Osteocyte (in vitro differentiated cells): ENCODE data around the gene SH3GL3. TPM values are rescaled to one million over a fixed set of nuclear protein-coding genes. Genes with fewer than 3 reads are reported as not detected.
A peak's percentile ranks its signal among the peaks of the same experiment; 100 is the strongest.

ENCODE experiments used
- DNase-seq: peaks from one replicate; pipeline ENCODE4 v3.0.0; 2021; ENCODE audit warnings: mixed read lengths; ENCODE audit not compliant: unreplicated experiment; ENCODE audit errors: extremely low spot score
- H3K27ac Mint-ChIP-seq: one replicate; pipeline ENCODE4 v1.8.0; 2021; ENCODE audit warnings: mild to moderate bottlenecking, mixed read lengths; ENCODE audit not compliant: unreplicated experiment
- H3K27me3 Mint-ChIP-seq: one replicate; pipeline ENCODE4 v1.8.0; 2021; ENCODE audit warnings: mixed read lengths; ENCODE audit not compliant: unreplicated experiment
- H3K36me3 Mint-ChIP-seq: one replicate; pipeline ENCODE4 v1.8.0; 2021; ENCODE audit warnings: mixed read lengths; ENCODE audit not compliant: unreplicated experiment
- H3K4me1 Mint-ChIP-seq: one replicate; pipeline ENCODE4 v1.8.0; 2021; ENCODE audit warnings: mixed read lengths; ENCODE audit not compliant: unreplicated experiment
- H3K4me3 Mint-ChIP-seq: one replicate; pipeline ENCODE4 v1.8.0; 2021; ENCODE audit warnings: mild to moderate bottlenecking, moderate library complexity, mixed read lengths; ENCODE audit not compliant: unreplicated experiment
- H3K9me3 Mint-ChIP-seq: one replicate; pipeline ENCODE4 v1.8.0; 2021; ENCODE audit warnings: mixed read lengths; ENCODE audit not compliant: unreplicated experiment
- total RNA-seq: library from RNA; stranded (reverse); gene quantifications from 2 replicates; pipeline ENCODE4 v1.2.1, GENCODE V29; 2021
- TF ChIP-seq, protein P1 (sequence below): fragments of 200-600 bp; sonication (generic); IDR thresholded peaks from 2 replicates; pipeline ENCODE4 v1.5.0; 2021; ENCODE audit warnings: antibody characterized with exemption, mild to moderate bottlenecking, moderate library complexity

The SH3GL3 gene
- total RNA-seq, 1 donor from 2014 or later, result not detected

DNA sequence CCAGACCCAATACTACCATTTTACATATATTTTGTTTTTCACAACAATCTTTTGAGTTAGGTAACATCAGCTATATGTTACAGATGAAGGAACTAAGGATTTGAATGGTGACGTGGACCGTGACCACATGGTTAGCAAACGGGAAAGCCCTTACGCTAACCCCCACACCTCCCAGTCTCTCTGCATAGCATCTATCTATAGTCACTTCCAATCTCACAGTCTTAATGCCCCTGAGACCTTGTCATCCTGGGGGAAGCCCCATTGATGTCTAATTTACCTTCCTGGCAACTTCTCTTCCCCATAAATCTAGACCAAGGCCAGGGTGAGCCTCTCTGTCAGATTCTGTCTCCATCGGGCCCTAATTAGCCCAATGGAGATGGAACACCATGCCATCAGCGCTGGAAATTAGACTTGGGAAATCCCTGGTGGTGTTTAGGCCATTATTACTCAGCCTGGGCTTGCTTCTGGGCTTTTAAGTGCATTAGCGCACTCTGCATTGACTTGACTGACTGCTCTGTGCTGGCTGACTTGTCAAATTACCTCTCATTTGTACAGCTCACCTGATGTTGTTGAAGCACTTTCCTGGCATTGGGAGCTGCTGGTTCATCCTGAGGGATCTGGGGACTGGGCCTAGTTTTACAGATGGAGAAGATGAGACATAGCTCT, 34.0 kb upstream of the SH3GL3 start:
- H3K9me3 Mint-ChIP-seq, result no peaks in the 10 kb centered on the region
- H3K4me3 Mint-ChIP-seq, result no peak overlapping the region
- no peaks in the 10 kb centered on the region for H3K4me1 Mint-ChIP-seq
- no peak overlapping the region for H3K27ac Mint-ChIP-seq
- peaks cover 2% of the 10 kb centered on the region for H3K27me3 Mint-ChIP-seq
- no peak for DNase-seq
- H3K36me3 Mint-ChIP-seq, result no peaks in the 10 kb centered on the region
- TF ChIP-seq, protein P1, sequence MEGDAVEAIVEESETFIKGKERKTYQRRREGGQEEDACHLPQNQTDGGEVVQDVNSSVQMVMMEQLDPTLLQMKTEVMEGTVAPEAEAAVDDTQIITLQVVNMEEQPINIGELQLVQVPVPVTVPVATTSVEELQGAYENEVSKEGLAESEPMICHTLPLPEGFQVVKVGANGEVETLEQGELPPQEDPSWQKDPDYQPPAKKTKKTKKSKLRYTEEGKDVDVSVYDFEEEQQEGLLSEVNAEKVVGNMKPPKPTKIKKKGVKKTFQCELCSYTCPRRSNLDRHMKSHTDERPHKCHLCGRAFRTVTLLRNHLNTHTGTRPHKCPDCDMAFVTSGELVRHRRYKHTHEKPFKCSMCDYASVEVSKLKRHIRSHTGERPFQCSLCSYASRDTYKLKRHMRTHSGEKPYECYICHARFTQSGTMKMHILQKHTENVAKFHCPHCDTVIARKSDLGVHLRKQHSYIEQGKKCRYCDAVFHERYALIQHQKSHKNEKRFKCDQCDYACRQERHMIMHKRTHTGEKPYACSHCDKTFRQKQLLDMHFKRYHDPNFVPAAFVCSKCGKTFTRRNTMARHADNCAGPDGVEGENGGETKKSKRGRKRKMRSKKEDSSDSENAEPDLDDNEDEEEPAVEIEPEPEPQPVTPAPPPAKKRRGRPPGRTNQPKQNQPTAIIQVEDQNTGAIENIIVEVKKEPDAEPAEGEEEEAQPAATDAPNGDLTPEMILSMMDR, result no peak

DNA sequence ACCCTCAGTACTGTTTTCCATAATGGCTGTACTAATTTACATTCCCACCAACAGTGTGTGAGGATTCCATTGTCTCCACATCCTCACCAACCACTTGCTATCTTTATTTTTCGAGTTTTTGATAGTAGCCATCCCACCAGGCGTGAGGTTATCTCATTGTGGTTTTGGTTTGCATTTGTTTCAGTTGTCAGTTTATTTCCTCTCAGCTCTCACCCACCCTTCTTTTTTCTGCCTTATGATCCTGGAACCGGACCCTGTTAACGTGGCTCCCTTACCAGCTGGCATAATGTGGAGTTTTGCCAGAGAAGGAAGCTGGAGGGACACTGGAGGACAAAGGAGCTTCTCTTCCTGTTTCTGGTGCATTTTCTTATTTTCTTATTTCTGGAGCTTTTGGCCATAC, 25.1 kb upstream of the SH3GL3 start:
- Mint-ChIP-seq H3K4me1 (no peaks in the 10 kb centered on the region), H3K4me3 (no peak overlapping the region), H3K27ac (no peak overlapping the region), H3K36me3 (no peaks in the 10 kb centered on the region), H3K27me3 (peaks cover 5% of the 10 kb centered on the region), H3K9me3 (no peaks in the 10 kb centered on the region)
- DNase-seq, result peak; percentile 40
- TF ChIP-seq, protein P1, result no peak

DNA sequence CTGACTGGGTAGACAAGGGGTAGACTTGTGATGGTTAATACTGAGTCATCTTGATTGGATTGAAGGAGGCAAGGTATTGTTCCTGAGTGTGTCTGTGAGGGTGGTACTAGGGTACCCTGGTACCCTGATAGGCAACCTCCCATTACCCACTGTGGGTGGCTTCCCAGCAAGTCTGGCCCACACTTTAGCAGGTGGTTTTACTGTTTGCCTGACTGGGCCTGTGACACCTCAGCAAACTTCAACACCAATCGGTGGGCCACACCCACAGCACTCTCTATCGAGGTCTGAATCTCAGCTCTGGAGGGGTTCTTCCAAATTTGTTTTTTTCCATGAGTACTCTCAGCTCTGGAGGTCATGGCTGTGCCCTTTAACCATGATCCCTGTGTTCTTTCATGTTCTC, 24.6 kb upstream of the SH3GL3 start:
- Mint-ChIP-seq H3K27me3 (peaks cover 5% of the 10 kb centered on the region), H3K36me3 (no peaks in the 10 kb centered on the region), H3K4me3 (no peak overlapping the region), H3K27ac (no peak overlapping the region), H3K4me1 (no peaks in the 10 kb centered on the region), H3K9me3 (no peaks in the 10 kb centered on the region)
- DNase-seq, result peak; percentile 49
- TF ChIP-seq, protein P1, result no peak

DNA sequence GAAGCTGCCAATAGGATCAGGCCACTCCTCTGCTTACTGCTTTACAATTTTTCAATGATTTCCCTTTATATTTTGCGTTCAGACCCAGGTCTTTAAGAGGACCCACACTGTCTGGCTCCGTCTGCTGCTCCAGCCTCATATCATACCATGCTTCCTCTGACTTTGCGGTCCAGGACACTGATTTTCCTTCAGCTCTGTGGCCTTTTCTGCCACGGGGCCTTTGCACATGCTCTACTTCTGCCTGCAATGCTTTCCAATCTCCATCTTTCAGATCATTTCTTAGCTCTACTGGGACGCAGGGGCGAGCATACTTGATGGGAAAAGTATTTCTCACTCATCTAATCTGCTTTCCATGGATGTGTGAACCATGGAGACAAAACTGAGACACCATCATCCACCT, 23.0 kb upstream of the SH3GL3 start:
- Mint-ChIP-seq H3K4me1 (no peaks in the 10 kb centered on the region), H3K4me3 (no peak overlapping the region), H3K27ac (no peak overlapping the region), H3K36me3 (no peaks in the 10 kb centered on the region), H3K27me3 (peaks cover 5% of the 10 kb centered on the region), H3K9me3 (no peaks in the 10 kb centered on the region)
- TF ChIP-seq, protein P1, result no peak
- DNase-seq, result peak; percentile 51

DNA sequence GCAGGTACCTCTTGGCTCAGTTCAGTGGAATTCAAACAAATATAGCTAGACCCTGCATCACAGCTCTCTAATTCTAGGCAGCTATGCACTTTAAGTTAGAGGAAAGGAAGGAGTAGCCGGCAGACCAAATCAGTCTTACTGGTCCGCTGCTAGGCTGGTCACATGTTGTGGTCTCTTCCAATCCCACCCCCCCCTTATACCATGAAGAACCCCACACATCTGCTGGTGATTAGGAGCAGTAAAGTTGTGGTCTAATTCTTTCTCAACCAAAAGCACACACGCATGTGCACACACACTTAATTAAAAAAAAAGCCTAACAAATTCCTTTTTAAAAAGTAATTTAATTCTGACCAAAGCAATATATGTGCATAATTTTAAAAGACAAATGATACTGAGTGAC, 16.7 kb upstream of the SH3GL3 start:
- no peak overlapping the region for H3K4me3 Mint-ChIP-seq
- H3K9me3 Mint-ChIP-seq, result no peaks in the 10 kb centered on the region
- H3K4me1 Mint-ChIP-seq, result no peaks in the 10 kb centered on the region
- DNase-seq, result no peak
- H3K27ac Mint-ChIP-seq, result no peak overlapping the region
- H3K36me3 Mint-ChIP-seq, result no peaks in the 10 kb centered on the region
- H3K27me3 Mint-ChIP-seq, result peaks cover 17% of the 10 kb centered on the region
- TF ChIP-seq, protein P1, result no peak
